OCI-LY1 (cell line): ENCODE results near the gene CTNND2.

ENCODE experiments used
- EZH2 ChIP-seq: fragments of 200-600 bp; sonication (generic), shearing (Covaris generic); IDR thresholded peaks from 2 replicates; pipeline ENCODE4 v1.8.0; 2017; ENCODE audit warnings: borderline replicate concordance, mixed run types, mild to moderate bottlenecking, antibody characterized with exemption, low read length, moderate library complexity, mixed read lengths
- TF ChIP-seq, protein P1 (sequence below): fragments of 200-600 bp; sonication (generic), shearing (Covaris generic); IDR thresholded peaks from 2 replicates; pipeline ENCODE4 v1.5.1; 2017; ENCODE audit warnings: mild to moderate bottlenecking, antibody characterized with exemption, low read length, moderate library complexity, mixed read lengths

DNA sequence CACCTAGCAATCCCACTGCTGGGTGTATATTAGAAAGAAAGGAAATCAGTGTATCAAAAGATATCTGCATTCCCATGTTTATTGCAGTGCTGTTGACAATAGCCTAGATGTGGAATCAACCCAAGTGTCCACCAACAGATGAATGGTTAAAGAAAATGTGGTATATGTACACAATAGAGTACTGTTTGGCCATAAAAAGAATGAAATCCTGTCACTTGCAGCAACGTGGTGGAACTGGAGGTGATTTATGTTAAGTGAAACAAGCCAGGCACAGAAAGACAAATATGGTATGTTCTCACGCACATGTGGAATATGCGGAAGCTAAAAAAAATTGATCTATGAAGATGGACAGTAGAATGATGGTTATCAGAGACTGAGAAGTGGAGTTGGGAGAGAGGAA is 921.6 kb downstream of the CTNND2 start:
- no peak for TF ChIP-seq EZH2
- TF ChIP-seq, protein P1, sequence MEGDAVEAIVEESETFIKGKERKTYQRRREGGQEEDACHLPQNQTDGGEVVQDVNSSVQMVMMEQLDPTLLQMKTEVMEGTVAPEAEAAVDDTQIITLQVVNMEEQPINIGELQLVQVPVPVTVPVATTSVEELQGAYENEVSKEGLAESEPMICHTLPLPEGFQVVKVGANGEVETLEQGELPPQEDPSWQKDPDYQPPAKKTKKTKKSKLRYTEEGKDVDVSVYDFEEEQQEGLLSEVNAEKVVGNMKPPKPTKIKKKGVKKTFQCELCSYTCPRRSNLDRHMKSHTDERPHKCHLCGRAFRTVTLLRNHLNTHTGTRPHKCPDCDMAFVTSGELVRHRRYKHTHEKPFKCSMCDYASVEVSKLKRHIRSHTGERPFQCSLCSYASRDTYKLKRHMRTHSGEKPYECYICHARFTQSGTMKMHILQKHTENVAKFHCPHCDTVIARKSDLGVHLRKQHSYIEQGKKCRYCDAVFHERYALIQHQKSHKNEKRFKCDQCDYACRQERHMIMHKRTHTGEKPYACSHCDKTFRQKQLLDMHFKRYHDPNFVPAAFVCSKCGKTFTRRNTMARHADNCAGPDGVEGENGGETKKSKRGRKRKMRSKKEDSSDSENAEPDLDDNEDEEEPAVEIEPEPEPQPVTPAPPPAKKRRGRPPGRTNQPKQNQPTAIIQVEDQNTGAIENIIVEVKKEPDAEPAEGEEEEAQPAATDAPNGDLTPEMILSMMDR: no peak
